ENCODE data around the gene GJC2. TPM values are rescaled to one million over a fixed set of nuclear protein-coding genes. Genes with fewer than 3 reads are reported as not detected.
A peak's percentile ranks its signal among the peaks of the same experiment; 100 is the strongest.
"Not testable (repeated sequence)": the region's sequence is repeated elsewhere in the genome, so short reads cannot be mapped to it uniquely, and the experiment has no call there.

Gene GJC2
- total RNA-seq, 2 donors from 2014 or later: 0.69 to 1.2 TPM

- H3K9ac ChIP-seq (ENCODE audit: low read depth in 2 of 2, low read length in 2 of 2): no peak overlapping the region
- no peak overlapping the region for H3K27ac ChIP-seq
- no peak for DNase-seq
- H3K36me3 ChIP-seq: no peaks in the 10 kb centered on the region
- H3K27me3 ChIP-seq: no peaks in the 10 kb centered on the region
- H3K4me3 ChIP-seq: no peak overlapping the region
- no peaks in the 10 kb centered on the region for H3K4me1 ChIP-seq
- intact Hi-C loops (cut with DNase I): loop anchor here (5.0 kb wide), 1 partner anchor 39 kb away; no protein-coding TSS in a partner anchor
- no peaks in the 10 kb centered on the region for H3K9me3 ChIP-seq
- TF ChIP-seq CTCF (IDR thresholded peaks at IDR 0.05): no peak
Measured at GRCh38 chr1:228171221-228171891, 21.6 kb downstream of the GJC2 start.

GRCh38 chr1:228172591-228173527 is 23.1 kb downstream of the GJC2 start:
- Histone ChIP-seq H3K27ac (no peak overlapping the region), H3K4me1 (no peaks in the 10 kb centered on the region), H3K9me3 (no peaks in the 10 kb centered on the region), H3K27me3 (no peaks in the 10 kb centered on the region), H3K36me3 (no peaks in the 10 kb centered on the region), H3K9ac (ENCODE audit: low read depth in 2 of 2, low read length in 2 of 2) (no peak overlapping the region), H3K4me3 (no peak overlapping the region)
- no peak for TF ChIP-seq CTCF (IDR thresholded peaks at IDR 0.05)
- no peak for DNase-seq
- intact Hi-C loops (cut with DNase I): loop anchor here (5.0 kb wide), 1 partner anchor 41 kb away; no protein-coding TSS in a partner anchor

GRCh38 chr1:228173528-228174481 is 24.1 kb downstream of the GJC2 start:
- intact Hi-C loops (cut with DNase I): loop anchor here (5.0 kb wide), 1 partner anchor 42 kb away; no protein-coding TSS in a partner anchor
- not testable (repeated sequence) for H3K4me1 ChIP-seq; DNase-seq; H3K27me3 ChIP-seq; H3K27ac ChIP-seq; H3K9ac ChIP-seq (ENCODE audit: low read depth in 2 of 2, low read length in 2 of 2); H3K36me3 ChIP-seq; H3K4me3 ChIP-seq; H3K9me3 ChIP-seq

GRCh38 chr1:228174482-228175315 is 25.0 kb downstream of the GJC2 start:
- intact Hi-C loops (cut with DNase I): loop anchor here (5.0 kb wide), 1 partner anchor 42 kb away; no protein-coding TSS in a partner anchor
- H3K9me3 ChIP-seq: no peaks in the 10 kb centered on the region
- H3K27ac ChIP-seq: no peak overlapping the region
- DNase-seq: no peak
- H3K27me3 ChIP-seq: no peaks in the 10 kb centered on the region
- no peak for TF ChIP-seq CTCF (IDR thresholded peaks at IDR 0.05)
- H3K36me3 ChIP-seq: no peaks in the 10 kb centered on the region
- peak overlapping the region; percentile 16 for H3K4me3 ChIP-seq
- no peak overlapping the region for H3K9ac ChIP-seq (ENCODE audit: low read depth in 2 of 2, low read length in 2 of 2)
- no peaks in the 10 kb centered on the region for H3K4me1 ChIP-seq

- no peak for TF ChIP-seq CTCF (IDR thresholded peaks at IDR 0.05)
- no peaks in the 10 kb centered on the region for H3K27me3 ChIP-seq
- no peaks in the 10 kb centered on the region for H3K9me3 ChIP-seq
- H3K4me1 ChIP-seq: no peaks in the 10 kb centered on the region
- no peak overlapping the region for H3K27ac ChIP-seq
- H3K9ac ChIP-seq (ENCODE audit: low read depth in 2 of 2, low read length in 2 of 2): no peak overlapping the region
- intact Hi-C loops (cut with DNase I): no loop called here
- H3K4me3 ChIP-seq: no peak overlapping the region
- H3K36me3 ChIP-seq: no peaks in the 10 kb centered on the region
- DNase-seq: no peak
Measured at GRCh38 chr1:228175316-228176023, 25.7 kb downstream of the GJC2 start.

All from colonic mucosa (tissue), 4 donors.